Gastroesophageal sphincter (tissue), 3 donors: ENCODE results near the gene KIF5A.

Experiments used
- EP300 ChIP-seq: sonication (generic); formaldehyde crosslinking; IDR thresholded peaks from one replicate; pipeline ENCODE4 v1.6.1; 2017; ENCODE audit warnings: antibody characterized with exemption, mild to moderate bottlenecking
- TF ChIP-seq, protein P1 (sequence below), 4 experiments: fragments of 200-600 bp in 2 of 4; fragments of 450-650 bp in 2 of 4; sonication (generic) in 1 of 4; IDR thresholded peaks; one replicate each; pipeline ENCODE4 v1.5.1; 2017 to 2019; ENCODE audit warnings: antibody characterized with exemption in 4 of 4, mild to moderate bottlenecking in 2 of 4, moderate library complexity in 2 of 4

DNA sequence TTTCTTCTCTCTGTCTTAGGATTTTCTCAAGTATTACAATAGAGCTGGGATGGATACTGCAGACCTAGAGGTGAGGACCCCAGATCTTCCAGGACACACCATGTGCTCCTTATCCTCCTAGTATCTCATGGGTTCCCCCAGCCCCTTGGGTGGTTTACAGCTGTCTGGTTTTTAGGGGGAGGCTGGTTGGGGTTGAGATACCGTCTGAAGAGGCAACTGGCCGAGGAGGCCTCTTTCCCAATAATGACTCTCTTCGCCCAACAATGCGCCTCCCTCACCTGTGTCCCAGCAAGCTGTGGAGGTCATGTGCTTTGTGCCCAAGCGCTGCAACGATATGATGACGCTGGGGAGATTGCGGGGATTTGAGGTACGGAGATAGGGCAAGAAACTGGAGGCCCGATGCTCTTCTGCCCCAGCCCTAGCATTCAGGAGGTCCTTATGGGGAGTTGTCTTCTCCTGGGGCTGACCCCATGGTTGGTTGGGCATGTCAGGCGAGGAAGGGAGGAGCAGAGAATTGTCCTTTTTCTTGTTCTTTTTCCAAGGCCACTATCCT, 65.2 kb downstream of the KIF5A start:
- TF ChIP-seq, protein P1, sequence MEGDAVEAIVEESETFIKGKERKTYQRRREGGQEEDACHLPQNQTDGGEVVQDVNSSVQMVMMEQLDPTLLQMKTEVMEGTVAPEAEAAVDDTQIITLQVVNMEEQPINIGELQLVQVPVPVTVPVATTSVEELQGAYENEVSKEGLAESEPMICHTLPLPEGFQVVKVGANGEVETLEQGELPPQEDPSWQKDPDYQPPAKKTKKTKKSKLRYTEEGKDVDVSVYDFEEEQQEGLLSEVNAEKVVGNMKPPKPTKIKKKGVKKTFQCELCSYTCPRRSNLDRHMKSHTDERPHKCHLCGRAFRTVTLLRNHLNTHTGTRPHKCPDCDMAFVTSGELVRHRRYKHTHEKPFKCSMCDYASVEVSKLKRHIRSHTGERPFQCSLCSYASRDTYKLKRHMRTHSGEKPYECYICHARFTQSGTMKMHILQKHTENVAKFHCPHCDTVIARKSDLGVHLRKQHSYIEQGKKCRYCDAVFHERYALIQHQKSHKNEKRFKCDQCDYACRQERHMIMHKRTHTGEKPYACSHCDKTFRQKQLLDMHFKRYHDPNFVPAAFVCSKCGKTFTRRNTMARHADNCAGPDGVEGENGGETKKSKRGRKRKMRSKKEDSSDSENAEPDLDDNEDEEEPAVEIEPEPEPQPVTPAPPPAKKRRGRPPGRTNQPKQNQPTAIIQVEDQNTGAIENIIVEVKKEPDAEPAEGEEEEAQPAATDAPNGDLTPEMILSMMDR (IDR thresholded peaks at IDR 0.05) = no peak
- TF ChIP-seq EP300 = no peak
